Activated T-cell treated with anti-CD3 and anti-CD28 coated beads for 24 hours (primary cell): ENCODE measurements around the gene NREP.

Source experiments
- DNase-seq: peaks from one replicate; pipeline ENCODE4 v3.0.0-alpha.2; 2020; ENCODE audit warnings: low read depth

Gene NREP, protein sequence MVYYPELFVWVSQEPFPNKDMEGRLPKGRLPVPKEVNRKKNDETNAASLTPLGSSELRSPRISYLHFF

DNA sequence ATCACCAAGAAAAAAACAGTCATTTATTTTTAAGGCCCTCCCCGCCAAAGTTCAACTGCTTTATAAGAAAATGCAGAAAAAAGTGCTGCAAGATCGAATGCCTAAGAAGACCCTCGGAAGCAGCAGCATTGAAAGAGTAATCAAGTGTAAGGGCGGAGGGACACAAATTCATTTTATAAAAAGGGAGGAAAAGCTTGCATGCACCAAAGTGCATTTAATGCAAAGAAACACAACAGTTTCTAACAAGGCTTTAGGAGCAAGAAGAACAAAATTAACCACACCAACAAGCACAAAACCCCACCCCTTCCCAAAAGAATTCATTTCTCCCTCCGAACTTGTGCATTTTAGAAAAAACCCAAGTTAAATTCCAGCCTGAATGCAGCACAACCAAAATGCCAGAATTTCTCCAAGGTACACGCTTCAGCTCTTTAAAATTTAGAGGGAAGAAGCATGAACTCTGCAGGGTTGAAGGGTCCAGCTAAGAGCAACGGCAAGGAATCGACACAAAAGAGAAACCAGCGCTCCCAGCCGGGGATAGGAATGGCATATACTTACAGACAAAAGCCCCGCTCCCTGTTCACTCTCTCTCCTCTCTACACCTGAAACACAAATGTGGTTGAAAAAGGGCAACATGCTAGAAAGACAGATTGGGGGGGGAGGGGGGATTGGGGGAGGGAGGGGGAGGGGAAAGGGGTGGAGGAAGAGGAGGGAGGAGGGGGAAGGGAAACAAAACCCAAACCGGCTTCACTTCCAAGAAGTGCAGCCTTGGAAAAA lies at the start of gene NREP:
Gene NREP (minus strand): TSS at position 614 of the 774 bp plus-strand sequence. CDS start 1,422 bp downstream, outside the sequence.
- DNase-seq: no peak

DNA sequence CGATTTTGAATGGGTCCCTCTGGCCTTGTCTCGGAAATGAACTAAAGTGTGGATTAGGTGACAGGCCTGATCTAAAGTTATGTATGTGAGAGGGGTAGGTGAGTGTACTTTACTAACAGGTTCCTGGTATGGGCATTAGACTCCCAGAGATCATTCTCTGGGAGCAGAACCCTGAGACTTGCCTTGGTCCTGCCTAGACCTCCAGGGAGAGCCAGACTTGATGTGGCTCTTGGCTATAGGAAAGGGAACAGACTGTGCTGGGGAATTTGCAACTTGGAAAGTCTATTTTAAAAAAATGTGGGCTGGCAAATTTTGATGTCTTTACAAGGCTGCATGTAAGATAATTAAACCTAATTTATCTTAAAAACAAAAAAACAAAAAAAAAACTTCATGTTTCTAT lies 49.8 kb upstream of the NREP start:
- DNase-seq: no peak

DNA sequence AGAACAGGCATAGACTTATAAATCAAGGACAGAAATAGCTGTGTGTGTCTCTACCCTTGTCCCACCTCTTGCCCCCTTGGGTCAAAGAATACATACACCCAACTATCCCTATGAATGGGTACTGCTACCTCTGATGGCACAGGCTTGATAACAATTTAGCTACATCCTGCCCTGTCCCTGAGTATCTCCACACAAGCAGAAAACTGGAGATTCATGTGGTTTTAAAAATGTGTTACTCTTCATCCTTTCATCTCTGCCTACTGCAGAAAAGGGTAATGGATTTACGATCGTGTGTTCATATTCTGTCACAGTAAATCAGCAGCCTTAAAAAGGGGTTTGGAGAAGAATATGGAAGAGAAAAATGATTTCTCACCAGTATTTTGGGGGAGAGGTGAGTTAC lies 49.2 kb upstream of the NREP start:
- no peak for DNase-seq

DNA sequence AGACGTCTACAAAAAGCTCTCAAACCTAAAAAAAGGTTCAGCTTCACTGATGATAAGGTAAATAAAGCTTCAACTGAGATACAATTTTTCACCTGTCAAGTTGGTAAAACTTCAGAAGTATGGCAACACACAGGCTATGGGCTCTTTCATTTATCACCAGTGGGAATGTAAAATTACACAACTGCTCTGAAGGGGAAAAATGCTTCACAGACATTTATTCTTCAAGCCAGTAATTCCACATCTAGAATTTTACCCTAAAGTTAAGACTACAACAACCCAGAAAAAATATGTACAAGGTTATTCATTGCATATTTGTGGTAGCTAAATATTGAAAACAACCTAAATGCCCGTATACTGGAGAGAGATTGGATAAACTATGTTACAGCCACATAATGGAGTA lies 48.1 kb upstream of the NREP start:
- no peak for DNase-seq

DNA sequence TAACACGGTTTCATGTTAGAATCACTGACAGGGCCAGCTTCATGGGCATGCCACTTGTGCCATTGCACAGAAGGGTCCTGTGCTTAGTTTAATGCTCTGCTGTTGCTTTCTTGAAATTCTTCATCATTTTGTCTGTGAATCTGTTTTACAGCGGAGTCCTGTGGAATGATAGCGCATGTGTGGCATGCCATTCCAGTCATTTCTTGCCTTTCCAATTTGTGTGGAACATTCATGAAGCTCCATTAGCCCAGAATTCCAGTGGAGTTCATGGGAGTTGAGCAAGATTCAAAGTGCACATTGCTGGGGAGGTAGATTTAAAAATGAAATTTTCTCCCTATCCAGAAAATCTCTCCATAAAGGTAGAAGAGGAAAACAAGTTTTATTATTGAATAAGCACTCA lies 43.4 kb upstream of the NREP start:
- DNase-seq: no peak

DNA sequence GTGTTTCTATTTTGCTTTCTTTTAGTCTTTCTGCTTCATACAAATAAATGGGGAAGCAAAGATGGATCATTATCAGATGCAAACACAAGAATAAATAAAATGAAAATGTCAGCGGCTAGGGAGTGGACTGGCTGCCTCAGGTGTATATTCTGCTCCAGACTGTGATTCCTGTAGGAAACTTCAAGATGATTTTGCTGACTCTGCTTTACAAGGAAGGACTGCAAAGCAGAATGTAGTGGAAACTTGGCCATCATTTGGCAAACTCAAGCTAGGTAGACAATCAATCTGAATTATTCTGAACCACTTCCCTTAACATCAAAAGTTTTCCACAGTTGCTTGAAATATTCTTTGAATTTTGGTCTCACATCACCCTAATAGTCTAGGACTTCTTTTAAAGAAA lies 38.1 kb upstream of the NREP start:
- no peak for DNase-seq

DNA sequence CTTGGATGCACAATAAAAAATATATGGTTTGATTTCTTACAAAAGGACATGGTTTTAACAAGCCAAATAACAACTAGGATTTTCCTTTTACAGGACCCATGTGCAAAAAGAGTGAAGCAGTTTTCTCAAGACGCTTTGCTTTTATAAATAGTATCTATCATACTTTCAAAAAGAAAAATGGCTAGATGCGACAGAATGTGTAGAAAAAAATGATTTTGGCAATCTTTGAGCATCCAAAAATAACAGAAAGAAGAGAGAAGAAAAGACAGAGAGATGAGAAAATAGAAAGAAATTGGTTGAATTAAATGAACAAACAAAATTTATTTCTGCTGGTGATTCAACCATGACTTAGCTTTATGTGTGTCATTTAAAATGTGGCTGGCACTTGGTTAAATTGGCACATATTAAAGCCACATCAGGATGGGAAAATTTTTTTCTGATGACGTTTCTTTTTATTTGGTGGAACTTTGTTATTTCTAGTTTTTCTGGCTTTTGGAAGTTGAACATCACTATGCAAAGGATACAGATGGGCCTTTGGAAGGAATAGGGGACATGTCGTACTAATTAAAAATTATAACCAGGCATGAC lies 35.6 kb upstream of the NREP start:
- DNase-seq: no peak

DNA sequence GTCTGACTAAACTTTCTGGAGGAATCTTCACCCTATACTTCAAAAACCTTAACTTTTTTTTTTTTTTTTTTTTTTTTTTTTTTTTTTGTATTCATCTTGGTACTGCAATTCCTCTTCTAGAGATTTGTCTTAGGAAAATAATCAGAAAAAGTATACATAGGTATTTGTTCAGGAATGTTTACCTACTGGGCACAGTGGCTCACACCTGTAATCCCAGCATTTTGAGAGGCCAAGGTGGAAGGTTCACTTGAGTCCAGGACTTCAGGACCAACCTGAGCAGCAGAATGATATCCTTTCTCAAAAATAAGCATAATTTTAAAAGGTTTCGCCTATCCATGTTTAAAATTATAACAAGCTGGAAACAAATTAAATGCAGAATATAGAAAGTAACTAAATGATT lies 33.3 kb upstream of the NREP start:
- DNase-seq: no peak

DNA sequence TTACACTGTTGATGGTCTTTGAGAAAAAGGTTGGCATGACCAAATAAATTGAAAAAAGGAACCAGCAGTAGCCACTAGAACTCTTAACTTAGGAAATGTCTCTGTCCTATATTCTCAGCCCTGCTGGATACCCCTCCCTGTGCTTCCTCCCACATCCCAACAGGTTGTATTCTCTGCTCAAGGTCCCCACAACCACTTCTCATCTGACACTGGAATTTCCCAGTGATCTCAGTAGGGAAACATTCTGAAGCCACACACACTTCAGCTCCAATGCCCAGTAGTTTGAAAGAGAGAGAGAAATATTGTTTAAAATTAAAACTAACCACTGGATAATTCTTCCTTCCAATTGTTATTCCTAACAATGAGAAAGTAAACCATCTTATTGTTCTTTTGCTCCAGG lies 30.0 kb upstream of the NREP start:
- no peak for DNase-seq

DNA sequence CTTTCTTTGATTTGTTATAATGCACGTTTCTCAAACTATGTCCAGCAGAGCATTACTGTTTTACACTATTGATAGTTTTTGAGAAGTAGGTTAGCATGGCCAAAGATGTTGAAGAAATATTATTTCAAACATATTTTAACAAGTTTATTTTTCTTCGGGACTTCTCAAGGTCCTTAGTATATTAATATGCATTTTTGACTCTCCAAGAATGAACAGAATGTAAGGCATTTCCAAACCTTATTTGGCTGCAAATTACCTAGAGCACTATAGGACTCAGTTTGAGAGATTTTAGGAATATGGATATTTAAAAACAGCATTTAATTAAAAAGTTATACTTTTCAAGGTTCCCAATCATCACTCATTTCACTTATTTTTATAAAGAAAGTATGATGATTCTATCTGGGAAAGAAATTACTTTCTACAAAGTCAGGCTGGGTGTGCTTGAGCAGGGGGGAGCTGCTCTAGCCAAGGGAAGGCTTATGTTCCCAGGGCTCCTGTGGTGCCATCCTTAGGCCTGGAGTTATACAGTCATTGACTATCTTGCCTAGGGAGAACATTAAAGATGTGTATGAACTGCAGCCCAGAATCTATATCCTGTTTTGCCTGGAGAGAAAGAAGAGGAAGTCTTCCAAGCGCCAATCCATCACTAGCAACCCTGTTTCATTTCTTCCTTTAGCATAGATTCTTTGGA lies 27.6 kb upstream of the NREP start:
- no peak for DNase-seq

DNA sequence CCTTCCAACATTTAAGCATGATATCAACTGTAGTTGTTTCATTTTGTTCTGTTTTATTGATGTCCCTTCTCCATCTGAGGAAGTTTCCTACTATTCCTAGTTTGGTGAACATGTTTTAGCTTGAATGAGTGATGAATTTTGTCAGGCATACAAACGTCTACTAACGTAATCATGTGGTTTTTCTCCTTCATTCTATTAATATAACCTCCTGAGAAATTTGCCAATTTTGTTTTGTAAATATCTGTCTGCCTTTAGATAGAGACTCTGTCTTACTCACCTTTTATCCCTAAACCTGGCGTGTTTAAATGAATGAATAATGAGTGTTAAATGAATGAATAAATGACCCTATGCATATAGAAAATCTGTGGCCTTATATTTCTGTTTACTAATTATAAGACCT lies 26.5 kb upstream of the NREP start:
- no peak for DNase-seq

DNA sequence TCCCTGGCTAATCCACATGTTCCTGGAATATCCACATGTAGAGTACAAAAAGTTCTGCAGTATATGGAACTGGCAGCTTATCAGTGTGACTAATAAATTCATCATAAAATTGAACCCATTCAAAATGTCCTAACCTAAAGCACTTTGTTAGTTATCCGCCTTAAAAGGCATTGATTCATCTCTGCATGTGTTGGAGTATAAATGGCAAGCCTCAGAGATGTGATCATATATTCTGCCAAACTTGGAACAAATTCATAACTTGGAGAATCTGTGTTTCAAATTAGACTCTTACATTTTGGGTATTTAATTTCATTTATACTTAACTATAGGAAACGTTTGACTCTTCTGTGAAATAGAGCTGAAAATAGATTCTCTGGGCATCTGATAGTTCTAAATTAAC lies 25.2 kb upstream of the NREP start:
- no peak for DNase-seq

DNA sequence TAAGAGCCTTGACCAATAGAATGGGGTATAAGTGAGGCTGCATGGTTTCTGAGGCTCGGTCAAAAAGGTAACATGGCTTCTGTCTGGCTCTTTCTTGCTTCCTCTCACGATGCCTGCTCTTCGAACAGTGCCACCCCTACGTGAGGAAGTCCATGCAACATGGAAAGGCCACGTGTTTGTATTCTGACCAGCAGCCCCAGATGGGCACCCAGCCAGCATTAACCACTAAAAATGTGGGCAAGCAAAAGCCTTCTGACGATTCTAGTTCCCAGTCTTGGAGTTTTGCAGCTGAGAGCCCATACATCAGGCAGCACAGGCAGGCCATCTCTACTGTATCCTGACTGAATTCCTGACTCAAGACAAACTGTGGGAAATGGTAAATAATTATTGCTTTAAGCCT lies 24.2 kb upstream of the NREP start:
- DNase-seq: no peak

DNA sequence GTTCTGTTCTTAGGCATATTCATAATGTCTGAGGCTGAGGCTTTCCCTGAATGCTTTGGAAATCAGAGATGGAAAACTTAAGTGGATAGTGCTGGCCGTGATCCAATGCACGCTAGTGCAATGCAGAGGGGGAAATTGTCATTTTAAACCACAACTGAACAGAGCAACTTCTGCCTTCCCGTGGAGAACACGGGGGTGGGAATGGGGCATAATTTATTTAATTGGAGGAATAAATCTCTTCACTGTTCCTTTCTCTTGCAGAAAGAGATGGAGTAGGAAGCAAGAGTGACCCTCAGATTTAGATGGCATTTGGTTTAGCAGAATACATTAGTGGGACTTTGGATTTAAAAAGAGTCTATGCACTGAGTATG lies 22.9 kb upstream of the NREP start:
- DNase-seq: no peak

DNA sequence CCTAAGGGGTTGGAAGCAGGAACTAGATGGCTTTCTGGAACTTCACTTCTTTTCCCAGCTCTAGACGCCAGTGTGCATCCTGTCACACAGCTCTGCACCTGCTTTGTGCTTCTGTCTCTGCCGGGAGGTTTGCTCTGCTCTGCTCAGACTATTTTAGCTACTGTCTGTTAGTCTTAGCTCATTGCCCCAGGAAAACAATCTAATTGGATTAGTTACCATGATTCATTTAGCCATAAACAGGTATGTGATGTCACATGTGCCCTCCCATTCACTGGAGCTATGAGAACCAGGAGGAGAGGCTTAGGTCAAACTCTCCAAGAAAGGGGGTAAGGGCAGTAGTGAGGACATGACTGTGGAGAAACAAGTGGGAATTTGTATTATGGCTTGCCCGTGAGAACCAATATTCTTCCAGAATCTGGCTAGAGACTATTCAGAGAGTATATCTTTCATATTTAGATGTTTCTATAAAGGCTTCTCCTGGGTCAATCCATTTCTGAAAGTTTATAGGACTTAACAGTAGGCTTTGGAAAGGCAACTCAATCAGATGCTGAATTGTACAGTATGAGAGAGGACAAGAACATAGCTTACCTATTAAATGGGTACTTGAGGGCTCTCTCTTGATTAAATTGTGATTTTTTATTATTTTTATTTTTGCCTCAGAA lies 22.4 kb upstream of the NREP start:
- DNase-seq: no peak

DNA sequence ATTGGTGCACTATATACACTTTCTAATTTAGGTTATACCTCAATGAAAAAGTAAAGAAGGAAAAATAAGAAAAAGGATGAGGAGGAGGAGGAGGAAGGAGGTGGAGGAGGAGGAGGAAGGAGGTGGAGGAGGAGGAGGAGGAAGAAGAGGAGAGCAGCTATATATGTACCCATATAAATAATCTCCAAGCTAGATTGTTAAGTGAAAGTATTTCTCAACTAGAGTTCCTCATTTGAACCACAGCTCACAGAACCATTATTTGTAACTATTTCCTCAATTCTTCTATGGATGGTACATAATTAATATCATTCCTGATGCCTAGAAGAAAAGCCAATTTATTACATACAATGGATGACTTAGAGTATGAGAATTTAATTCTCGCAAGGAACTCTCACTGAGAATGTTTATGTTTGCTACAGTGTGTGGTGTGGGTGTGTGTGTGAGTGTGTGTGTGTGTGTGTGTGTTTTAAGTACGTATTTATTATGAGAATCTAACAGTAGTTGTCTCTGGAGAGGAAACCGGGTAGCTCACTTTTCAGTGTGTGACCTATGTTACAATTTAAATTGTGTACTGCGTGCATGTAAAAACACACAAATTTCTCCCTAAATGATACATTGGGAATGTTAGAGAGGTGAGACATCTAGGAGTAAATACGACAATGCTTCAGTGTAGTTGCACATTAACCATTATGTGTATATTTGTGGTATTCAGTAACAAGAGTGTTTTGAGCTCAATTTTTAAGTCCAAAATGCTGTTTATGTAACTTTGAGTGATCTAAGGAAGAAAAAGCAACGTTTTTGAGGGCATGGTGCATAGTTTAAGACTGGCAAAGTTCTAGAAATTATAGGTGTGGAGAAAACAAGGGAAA lies 20.2 kb upstream of the NREP start:
- no peak for DNase-seq

DNA sequence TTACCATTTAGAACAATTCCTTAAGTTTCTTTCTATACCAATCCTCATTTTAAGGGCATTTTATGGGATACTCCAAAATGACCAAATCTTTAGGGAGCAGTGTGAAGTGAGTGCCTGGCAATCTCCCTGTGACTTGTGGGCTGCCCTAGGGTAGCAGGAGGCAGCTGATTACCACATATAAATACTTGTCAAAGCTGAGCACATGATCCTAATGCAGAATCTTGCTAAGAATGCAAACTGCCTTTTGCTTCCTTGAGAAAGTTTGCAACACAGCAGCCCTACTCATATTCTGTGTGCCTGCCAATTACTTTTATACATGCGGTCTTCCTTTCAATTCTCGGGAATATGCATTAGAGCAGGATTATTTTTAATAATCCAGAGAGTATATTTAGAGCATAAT lies 18.2 kb upstream of the NREP start:
- no peak for DNase-seq

DNA sequence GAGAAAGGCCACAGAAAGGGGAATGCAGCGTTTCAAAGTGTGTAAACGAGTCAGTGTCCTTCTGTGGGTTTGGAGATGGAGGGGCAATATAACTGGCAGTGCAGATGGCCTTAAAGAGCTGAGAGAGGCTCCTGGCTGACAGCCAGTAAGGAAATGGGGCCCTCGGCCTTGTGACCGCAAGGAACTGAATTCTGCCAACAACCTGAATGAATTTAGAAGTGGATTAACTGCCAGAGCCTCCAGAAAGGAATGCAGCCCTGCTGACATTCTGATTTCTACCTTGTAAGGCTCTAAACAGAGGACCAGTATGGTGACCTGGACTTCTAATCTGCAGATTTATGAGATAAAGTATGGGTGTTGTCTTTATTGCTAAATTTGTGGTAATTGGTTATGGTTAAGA lies 17.5 kb upstream of the NREP start:
- no peak for DNase-seq

DNA sequence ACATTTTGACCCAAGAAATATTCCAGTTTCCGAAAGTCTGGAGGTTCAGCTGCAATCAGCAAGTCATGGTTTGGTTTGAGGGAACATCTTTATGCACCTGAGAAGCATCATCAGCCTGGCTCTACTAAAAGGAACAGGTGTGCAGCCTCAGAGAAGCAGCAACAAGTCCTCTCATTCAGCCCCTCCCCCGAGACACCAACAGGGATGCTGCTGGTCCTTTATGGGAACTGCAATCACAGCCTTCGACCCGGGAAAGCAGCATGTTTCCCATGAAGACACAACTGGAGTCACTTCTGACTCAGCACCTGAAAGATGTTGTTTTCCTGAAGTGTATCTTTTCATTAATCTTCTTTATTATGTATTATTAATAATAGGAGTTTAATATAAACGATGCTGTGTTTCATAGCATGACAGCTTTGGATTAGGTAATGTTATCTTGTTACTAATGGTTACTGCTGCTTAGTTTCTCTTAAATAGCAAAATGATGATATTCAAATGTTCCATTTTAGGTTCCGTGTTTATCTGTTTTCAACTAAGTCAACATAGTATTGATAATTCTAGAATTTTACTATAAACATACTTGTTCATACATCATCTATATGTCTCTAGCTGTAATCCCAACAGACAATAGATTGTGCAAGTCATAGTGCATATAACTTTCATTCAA lies 15.6 kb upstream of the NREP start:
- no peak for DNase-seq

DNA sequence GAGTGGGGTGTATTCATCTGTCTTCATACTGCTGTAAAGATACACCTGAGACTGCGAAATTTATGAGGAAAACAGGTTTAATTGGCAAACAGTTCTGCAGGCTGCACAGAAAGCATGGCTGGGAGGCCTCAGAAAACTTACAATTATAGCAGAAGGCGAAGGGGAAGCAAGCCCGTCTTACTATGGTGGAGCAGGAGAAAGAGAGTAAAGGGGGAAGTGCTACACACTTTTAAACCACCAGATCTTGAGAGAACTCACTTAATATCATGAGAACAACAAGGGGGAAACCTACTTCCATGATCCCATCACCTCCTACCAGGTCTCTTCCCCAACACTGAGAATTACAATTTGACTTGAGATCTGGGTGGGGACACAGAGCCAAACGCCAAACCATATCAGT lies 12.5 kb upstream of the NREP start:
- DNase-seq: no peak
